Activated CD8-positive, alpha-beta memory T cell treated with anti-CD3 and anti-CD28 coated beads for 4 hours (primary cell): ENCODE data around the gene RIIAD1.
"Not testable (repeated sequence)": the region's sequence is repeated elsewhere in the genome, so short reads cannot be mapped to it uniquely, and the experiment has no call there.

Experiments
- DNase-seq, 2 donors: peaks; one replicate each; pipeline ENCODE4 v3.0.0-alpha.2; 2020; ENCODE audit warnings: low read depth in 2 of 2

The RIIAD1 gene

DNA sequence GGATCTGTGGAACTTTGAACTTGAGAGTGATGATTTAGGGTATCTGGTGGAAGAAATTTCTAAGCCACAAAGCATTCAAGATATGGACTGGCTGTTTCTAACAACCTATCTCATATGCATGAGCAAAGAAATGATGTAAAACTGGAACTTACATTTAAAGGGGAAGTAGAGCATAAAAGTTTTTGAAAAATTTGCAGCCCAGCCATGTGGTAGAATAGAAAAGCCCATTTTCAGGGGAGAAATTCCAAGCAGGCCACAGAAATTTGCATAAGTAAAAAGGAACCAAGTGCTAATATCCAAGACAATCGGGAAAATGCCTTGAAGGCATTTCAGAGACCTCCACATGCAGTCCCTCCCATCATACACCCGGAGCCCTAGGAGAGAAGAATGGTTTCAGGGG is 15.7 kb downstream of the RIIAD1 start:
- no peak for DNase-seq

DNA sequence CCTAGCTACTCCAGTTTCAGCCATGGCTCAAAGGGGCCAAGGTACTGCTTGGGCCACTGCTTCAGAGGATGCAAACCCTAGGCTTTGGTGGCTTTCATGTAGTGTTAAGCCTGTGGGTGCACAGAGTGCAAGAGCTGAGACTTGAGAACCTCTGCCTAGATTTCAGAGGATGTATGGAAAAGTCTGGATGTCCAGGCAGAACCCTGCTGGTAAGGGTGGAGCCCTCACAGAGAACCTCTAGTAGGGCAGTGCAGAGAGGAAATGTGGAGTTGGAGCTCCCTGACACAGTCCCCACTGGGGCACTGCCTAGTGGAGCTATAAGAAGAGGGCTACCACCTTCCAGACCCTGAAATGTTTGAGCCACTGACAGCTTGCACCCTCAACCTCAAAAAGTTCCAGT is 16.2 kb downstream of the RIIAD1 start:
- DNase-seq, result no peak

- no peak for DNase-seq
Observed at GRCh38 chr1:151739590-151740355, 18.5 kb downstream of the RIIAD1 start.

GRCh38 chr1:151741516-151741915 is 20.2 kb downstream of the RIIAD1 start:
- no peak for DNase-seq

DNA sequence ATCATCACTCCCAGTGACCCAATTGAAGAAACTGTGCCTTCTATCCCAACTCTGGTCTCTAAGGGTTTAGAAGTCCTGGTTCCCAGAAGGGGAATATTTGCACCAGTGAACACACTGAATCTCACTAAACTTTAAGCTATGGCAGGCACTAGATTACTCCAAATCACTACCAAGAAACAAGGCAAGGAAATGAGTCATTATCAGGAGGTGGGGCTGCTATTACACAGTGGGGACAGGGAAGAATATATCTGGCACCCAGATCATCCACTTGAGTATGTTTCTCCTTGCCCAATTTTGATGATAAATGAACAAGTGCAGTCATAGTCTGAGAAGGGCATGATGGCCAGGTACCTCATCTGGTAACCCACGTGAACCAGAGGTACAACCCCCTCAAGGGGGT is 35.0 kb downstream of the RIIAD1 start:
- DNase-seq, result no peak

DNA sequence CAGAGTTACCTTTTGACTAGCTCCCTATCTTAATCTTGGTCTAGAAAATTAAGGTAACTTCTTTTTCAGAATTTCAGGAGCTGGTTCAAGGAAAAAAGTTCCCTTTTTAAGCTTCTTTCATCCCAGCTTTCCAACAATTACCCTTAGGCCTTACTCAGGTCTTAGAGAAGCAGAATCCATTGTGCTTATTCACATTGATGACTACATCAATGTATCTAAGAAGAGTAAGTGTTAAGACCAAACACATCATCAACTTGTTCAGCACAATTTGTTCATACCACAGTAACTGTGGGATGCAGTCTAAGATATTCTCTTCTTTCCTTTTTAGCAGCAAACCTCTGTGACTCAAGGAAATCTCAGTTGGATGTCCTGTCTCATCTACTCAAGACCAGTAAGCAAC is 37.9 kb downstream of the RIIAD1 start:
- no peak for DNase-seq

DNA sequence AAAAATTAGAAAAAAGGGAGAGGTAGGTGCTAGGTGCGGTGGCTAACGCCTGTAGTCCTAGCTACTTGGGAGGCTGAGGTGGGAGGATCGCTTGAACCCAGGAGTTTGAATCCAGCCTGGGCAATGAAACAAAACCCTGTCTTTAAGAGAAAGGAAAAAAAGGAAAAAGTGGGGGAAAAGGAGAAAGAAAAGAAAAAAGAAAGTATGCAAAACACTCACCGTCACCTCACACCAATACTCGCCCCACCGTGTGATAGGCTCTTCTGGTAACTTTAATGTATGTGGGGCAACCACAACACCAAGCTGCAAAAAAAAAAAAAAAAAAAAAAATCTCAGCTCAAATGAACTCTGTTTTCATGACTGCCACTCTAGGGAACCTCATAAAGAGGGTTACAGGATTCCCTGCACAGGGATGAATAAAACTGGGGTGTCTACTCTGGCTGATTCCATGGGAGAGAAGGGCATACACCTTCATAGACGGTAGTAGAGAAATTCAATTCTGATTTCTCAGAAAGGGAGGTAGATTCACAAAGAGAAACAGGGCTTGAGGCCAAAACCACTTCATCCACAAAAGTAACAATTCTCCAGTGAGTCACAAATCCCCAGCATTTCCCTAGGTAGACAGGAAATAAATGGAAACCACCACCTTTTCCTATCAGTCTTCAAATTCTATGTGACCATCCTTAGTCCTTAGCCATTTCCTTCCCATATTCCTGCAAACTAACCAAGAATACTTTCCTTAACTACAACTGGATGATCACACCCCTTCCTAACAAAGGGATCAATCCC is 39.5 kb downstream of the RIIAD1 start:
- DNase-seq, result no peak

GRCh38 chr1:151762941-151763921 is 41.9 kb downstream of the RIIAD1 start, which contains the start of gene MRPL9:
Gene MRPL9 (minus strand): TSS chr1:151763496. CDS start chr1:151763479, 17 bp downstream.
- peak; percentile 64 to 71 for DNase-seq

- DNase-seq, result no peak
Observed at GRCh38 chr1:151763990-151764389, 42.7 kb downstream of the RIIAD1 start.

DNA sequence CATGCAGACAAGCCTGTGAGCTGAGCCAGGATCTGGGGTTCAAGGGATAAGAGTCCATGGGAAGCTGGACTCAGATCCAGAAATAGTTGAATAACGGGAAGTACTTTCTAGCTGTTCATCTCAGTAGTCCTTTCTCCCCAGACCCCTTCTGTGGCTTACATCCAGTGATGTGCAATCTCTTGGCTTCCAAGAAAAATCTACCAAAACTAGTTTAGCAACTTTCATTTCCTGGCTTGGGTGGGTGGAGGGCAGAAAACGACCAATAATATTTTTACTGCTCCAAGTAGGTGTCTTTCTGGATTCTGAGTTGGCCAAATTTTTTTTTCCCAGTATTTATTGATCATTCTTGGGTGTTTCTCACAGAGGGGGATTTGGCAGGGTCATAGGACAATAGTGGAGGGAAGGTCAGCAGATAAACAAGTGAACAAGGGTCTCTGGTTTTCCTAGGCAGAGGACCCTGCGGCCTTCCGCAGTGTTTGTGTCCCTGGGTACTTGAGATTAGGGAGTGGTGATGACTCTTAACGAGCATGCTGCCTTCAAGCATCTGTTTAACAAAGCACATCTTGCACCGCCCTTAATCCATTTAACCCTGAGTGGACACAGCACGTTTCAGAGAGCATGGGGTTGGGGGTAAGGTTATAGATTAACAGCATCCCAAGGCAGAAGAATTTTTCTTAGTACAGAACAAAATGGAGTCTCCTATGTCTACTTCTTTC is 47.2 kb downstream of the RIIAD1 start:
- DNase-seq, result not testable (repeated sequence)

DNA sequence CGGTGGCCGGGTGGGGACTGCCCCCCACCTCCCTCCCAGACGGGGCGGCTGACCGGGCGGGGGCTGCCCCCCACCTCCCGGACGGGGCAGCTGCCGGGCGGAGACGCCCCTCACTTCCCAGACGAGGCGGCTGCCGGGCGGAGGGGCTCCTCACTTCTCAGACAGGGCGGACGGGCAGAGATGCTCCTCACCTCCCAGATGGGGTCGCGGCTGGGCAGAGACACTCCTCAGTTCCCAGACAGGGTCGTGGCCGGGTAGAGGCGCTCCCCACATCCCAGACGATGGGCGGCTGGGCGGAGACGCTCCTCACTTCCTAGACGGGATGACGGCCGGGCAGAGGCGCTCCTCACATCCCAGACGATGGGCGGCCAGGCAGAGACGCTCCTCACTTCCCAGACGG is 47.9 kb downstream of the RIIAD1 start:
- DNase-seq, result not testable (repeated sequence)

DNA sequence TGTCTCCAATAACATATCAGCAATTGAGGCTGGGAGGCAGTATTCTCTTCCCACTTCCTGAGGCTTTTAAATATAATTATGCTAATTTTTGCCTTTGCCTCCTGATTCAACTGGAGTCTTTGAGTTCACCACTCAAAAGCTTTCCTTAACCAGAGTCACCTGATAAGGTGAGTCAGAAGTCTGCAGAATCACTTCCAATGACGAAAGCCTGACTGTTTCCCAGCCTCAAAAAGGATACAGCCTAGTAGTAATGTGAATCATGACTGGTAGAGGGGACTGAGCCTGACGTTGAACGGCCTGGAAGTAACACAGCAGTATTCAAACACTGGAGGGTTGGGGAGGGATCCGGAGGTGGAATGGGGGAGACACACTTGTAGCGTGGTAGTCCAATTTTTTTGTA is 52.4 kb downstream of the RIIAD1 start:
- no peak for DNase-seq

- no peak for DNase-seq
Observed at GRCh38 chr1:151774256-151774922, 53.1 kb downstream of the RIIAD1 start.

- no peak for DNase-seq
Observed at GRCh38 chr1:151775894-151776664, 54.8 kb downstream of the RIIAD1 start.

DNA sequence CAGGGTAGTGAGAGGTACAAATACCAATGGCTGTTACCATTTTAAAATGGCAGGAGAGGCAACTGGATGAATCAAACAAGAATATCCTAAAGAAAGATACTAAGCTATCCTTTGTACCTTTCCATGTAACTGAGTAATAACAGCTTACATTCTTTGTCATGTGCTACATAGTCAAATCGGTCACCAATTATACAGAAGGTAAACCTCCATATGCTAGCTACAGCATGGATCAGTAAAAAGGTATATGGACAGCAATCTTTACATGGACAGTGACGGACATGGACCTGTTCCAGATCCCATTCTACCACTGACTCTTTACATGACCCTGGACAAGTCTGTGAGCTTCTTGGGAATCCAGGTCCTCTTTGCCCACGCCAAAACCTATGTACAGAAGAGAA is 55.3 kb downstream of the RIIAD1 start:
- DNase-seq, result no peak

GRCh38 chr1:151777317-151777716 is 56.0 kb downstream of the RIIAD1 start:
- no peak for DNase-seq
